GM13976 (cell line): ENCODE data around the gene CREB3L1.

ENCODE experiments used
- DNase-seq: peaks from one replicate; pipeline ENCODE4 v3.0.0; 2012; ENCODE audit warnings: low spot score
- in situ Hi-C: fragments of 300-500 bp; cut with MboI; formaldehyde crosslinking; loops from one replicate; pipeline ENCODE4 v1.12.0; 2022; ENCODE audit warnings: low sequenced_read_pairs, mixed read lengths, inconsistent platforms; ENCODE audit not compliant: unreplicated experiment
- TF ChIP-seq, protein P1 (sequence below): IDR thresholded peaks from 2 replicates; pipeline ENCODE4 v1.5.1; 2012; ENCODE audit warnings: borderline replicate concordance, mild to moderate bottlenecking; ENCODE audit not compliant: insufficient read depth; ENCODE audit errors: extremely low read depth, missing control alignments, control extremely low read depth

Gene CREB3L1

DNA sequence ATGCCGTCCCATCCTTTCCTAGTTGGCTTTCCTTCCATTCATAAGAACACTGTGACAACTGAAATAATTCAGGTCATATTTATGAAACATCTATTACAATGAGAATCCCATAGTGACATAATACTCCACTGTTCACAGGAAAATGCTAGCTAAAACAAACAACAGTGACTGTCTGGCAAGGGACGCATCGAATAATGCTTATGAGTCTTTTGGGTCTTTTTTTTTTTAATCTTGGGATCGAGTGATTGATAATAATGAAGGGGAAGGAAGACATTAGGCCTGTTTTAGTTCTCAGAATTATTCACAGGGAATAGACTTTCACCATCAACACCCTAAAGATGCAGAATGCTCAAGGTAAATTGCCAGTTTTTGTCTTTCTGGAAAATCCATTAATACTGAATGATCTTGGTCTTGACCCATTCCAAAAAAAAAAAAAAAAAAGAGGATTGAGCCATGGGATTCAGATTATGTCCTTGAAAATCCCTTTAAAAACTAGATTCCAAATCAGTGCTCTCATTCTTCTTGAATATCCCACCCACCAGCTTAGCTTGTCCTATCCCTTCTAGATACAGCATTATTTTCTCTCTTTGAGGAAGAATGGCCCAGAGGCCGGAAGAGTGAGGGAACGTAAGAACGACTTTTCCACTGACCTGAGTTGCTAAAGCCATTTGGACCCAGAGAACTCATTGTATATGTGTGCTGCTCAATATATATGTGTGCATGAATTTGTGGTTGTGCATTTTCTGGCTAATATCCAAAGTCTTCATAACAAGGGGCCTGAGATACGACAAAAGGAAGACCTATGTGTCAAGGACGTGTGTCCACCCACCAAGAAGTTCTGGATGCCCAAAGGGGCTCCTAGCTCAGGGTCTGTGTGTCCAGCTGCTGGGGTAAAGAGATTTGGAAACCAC is 35.2 kb upstream of the CREB3L1 start:
- in situ Hi-C loops, result loop anchor here (5.0 to 10.0 kb wide), 2 partner anchors 70 to 293 kb away; no protein-coding TSS in a partner anchor

DNA sequence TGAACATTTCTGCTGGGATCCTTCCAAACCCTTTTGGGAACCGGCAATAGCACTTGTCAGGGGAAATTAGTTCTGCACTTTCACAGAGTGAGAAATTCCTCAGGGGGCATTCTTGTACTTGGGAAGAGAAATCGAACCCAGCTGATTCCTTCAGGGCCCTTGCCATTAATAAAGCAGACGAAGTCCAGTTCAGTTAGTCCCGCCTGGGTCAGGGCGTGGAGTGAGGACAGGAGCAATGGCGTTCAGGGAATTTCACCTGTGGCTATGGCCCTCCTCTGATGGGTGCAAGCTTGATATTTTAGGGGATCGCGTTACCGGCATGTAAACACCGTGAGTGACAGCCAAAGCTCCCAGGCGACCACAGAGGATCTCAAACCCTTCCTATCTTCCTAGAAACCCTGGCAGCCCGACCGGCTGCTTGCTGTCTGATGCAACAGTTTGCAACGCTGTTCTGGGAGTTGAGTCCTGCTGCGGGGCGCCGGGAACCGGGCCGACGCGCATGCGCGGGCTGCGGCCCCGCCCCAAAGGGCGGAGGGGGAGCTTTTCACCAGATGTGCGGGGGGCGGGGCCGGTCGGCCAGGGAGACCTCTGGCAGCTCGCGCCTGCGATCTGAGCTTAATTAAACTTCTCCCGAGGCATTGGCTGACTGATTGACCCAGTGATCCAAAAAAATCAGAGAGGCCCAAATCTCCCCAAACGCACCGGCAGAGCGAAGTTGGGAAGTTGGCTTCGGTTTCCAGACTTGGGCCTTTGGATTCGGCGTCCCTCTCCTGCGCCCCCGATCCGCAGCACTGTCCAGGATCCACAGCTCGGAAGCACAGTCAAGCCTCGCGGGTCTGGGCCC is 34.3 kb upstream of the CREB3L1 start:
- TF ChIP-seq, protein P1, sequence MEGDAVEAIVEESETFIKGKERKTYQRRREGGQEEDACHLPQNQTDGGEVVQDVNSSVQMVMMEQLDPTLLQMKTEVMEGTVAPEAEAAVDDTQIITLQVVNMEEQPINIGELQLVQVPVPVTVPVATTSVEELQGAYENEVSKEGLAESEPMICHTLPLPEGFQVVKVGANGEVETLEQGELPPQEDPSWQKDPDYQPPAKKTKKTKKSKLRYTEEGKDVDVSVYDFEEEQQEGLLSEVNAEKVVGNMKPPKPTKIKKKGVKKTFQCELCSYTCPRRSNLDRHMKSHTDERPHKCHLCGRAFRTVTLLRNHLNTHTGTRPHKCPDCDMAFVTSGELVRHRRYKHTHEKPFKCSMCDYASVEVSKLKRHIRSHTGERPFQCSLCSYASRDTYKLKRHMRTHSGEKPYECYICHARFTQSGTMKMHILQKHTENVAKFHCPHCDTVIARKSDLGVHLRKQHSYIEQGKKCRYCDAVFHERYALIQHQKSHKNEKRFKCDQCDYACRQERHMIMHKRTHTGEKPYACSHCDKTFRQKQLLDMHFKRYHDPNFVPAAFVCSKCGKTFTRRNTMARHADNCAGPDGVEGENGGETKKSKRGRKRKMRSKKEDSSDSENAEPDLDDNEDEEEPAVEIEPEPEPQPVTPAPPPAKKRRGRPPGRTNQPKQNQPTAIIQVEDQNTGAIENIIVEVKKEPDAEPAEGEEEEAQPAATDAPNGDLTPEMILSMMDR, result no peak
- in situ Hi-C loops, result loop anchor here (5.0 to 10.0 kb wide), 2 partner anchors 69 to 292 kb away; no protein-coding TSS in a partner anchor
- peak; percentile 97 for DNase-seq

More for the DNA sequence above, 35.2 kb upstream of the CREB3L1 start:
- TF ChIP-seq, protein P1, result no peak
- DNase-seq, result no peak

- TF ChIP-seq, protein P1, result no peak
- no peak for DNase-seq
- in situ Hi-C loops, result loop anchor here (5.0 to 10.0 kb wide), 2 partner anchors 69 to 291 kb away; no protein-coding TSS in a partner anchor
Measured at GRCh38 chr11:46243796-46244109, 33.7 kb upstream of the CREB3L1 start.

DNA sequence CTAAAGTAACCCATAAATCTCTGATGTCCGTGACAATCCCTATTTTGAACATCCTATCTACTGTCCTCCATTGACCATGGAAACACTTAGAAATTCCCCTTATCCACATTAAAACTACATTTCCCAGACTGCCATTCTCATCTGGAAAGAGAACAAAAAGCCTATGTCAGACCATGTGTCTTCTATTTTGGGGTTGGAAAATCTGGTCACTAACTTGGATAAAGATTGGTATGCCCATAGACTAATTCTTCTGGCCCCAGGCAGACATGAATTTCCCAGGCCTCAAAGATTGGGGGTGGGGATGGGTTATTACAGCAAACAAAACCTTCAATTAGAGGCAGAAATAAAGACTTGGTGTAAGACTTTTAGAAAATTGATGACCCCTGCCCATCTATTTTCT is 30.9 kb upstream of the CREB3L1 start:
- in situ Hi-C loops, result loop anchor here (10.0 kb wide), 1 partner anchor 288 kb away; no protein-coding TSS in a partner anchor
- no peak for DNase-seq

GRCh38 chr11:46247090-46247489 is 30.4 kb upstream of the CREB3L1 start:
- TF ChIP-seq, protein P1, result no peak
- in situ Hi-C loops, result loop anchor here (10.0 kb wide), 1 partner anchor 288 kb away; no protein-coding TSS in a partner anchor
- no peak for DNase-seq

More for the DNA sequence above, 30.9 kb upstream of the CREB3L1 start:
- TF ChIP-seq, protein P1, result no peak

DNA sequence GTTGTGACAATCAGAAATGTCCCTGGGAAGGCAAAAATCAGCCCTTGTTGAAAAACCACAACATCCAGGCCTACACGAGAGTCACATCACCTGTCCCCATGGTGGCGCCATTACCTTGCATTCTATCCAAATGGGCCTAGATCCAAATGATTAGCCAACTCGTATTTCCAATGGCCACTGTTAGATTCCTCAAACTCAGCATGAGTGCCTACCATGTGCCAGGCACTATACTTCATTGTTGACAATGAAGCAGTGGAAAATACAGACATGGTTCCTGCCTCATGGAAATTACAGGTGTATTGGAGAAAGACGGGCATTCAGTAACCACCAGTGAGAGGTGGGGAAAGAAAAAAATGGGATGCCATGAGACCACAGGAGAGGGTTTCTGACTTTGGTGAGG is 29.8 kb upstream of the CREB3L1 start:
- DNase-seq, result peak; percentile 73
- in situ Hi-C loops, result loop anchor here (10.0 kb wide), 1 partner anchor 287 kb away; no protein-coding TSS in a partner anchor

More for the DNA sequence above, 29.8 kb upstream of the CREB3L1 start:
- TF ChIP-seq, protein P1, result peak; percentile 35
